ENCODE data around the gene GRIK3. TPM values are rescaled to one million over a fixed set of nuclear protein-coding genes. Genes with fewer than 3 reads are reported as not detected.

GRIK3 gene
- total and polyA plus RNA-seq, 4 donors, result 0.03 to 0.08 (median 0.05) TPM; not detected in 1

GRCh38 chr1:36782085-36782484, 252.2 kb downstream of the GRIK3 start:
- TF ChIP-seq TAF1 (conservative IDR thresholded peaks at IDR 0.05), result no peak
- no peak for TF ChIP-seq MAX (IDR thresholded peaks at IDR 0.05)
- no peak for TF ChIP-seq REST (IDR thresholded peaks at IDR 0.05)
- no peak for TF ChIP-seq RAD21 (IDR thresholded peaks at IDR 0.05)
- no peak for TF ChIP-seq FOXA1 (IDR thresholded peaks at IDR 0.05)
- TF ChIP-seq EGR1 (IDR thresholded peaks at IDR 0.05; ENCODE audit: low read depth in 2 of 2), result no peak
- TF ChIP-seq GABPA (IDR thresholded peaks at IDR 0.05 in 1 of 2, conservative IDR thresholded peaks at IDR 0.05 in 1 of 2), result no peak
- no peak for TF ChIP-seq CTCF (IDR thresholded peaks at IDR 0.05; ENCODE audit: low read depth, low read length, missing input control)
- TF ChIP-seq YY1 (IDR thresholded peaks at IDR 0.05), result no peak
- TF ChIP-seq NR2F2 (IDR thresholded peaks at IDR 0.05), result no peak
- TF ChIP-seq HNF4A (conservative IDR thresholded peaks at IDR 0.05), result no peak
- no peak for TF ChIP-seq ATF3 (IDR thresholded peaks at IDR 0.05)
- TF ChIP-seq RXRA (IDR thresholded peaks at IDR 0.05), result no peak
- TF ChIP-seq ZBTB33 (IDR thresholded peaks at IDR 0.05), result no peak
- no peak for TF ChIP-seq SP1 (IDR thresholded peaks at IDR 0.05)
- TF ChIP-seq JUND (IDR thresholded peaks at IDR 0.05), result no peak
- Histone ChIP-seq H3K9ac (ENCODE audit: low read depth in 1 of 2, low read length in 2 of 2) (no peak overlapping the region), H3K36me3 (ENCODE audit: control insufficient read depth in 4 of 4, insufficient read depth in 3 of 4, low read depth in 1 of 4, low read length in 3 of 4) (no peaks in the 10 kb centered on the region), H3K27ac (ENCODE audit: low read depth in 1 of 2, low read length in 2 of 2) (no peak overlapping the region), H3K4me1 (ENCODE audit: control insufficient read depth in 4 of 4, insufficient read depth in 4 of 4, low read length in 3 of 4) (no peaks in the 10 kb centered on the region), H3K4me3 (ENCODE audit: low read depth in 1 of 3, low read length in 3 of 3) (no peak overlapping the region), H3K9me3 (ENCODE audit: control insufficient read depth in 4 of 4, low read length in 3 of 4) (no peaks in the 10 kb centered on the region), H3K27me3 (ENCODE audit: control insufficient read depth in 4 of 4, insufficient read depth in 4 of 4, low read length in 3 of 4) (no peaks in the 10 kb centered on the region)
- WGBS, result 86% methylated on average over 6 of the region's 6 CpGs
- DNase-seq (ENCODE audit: low spot score), result no peak

- Histone ChIP-seq H3K27ac (ENCODE audit: low read depth in 1 of 2, low read length in 2 of 2) (no peak overlapping the region), H3K4me1 (ENCODE audit: control insufficient read depth in 4 of 4, insufficient read depth in 4 of 4, low read length in 3 of 4) (no peaks in the 10 kb centered on the region), H3K4me3 (ENCODE audit: low read depth in 1 of 3, low read length in 3 of 3) (no peak overlapping the region), H3K9ac (ENCODE audit: low read depth in 1 of 2, low read length in 2 of 2) (no peak overlapping the region), H3K36me3 (ENCODE audit: control insufficient read depth in 4 of 4, insufficient read depth in 3 of 4, low read depth in 1 of 4, low read length in 3 of 4) (no peaks in the 10 kb centered on the region), H3K9me3 (ENCODE audit: control insufficient read depth in 4 of 4, low read length in 3 of 4) (no peaks in the 10 kb centered on the region), H3K27me3 (ENCODE audit: control insufficient read depth in 4 of 4, insufficient read depth in 4 of 4, low read length in 3 of 4) (no peaks in the 10 kb centered on the region)
- DNase-seq (ENCODE audit: low spot score), result no peak
- TF ChIP-seq HNF4A (conservative IDR thresholded peaks at IDR 0.05), result no peak
- TF ChIP-seq RXRA (IDR thresholded peaks at IDR 0.05), result no peak
- no peak for TF ChIP-seq JUND (IDR thresholded peaks at IDR 0.05)
- no peak for TF ChIP-seq YY1 (IDR thresholded peaks at IDR 0.05)
- TF ChIP-seq CTCF (IDR thresholded peaks at IDR 0.05; ENCODE audit: low read depth, low read length, missing input control), result no peak
- TF ChIP-seq MAX (IDR thresholded peaks at IDR 0.05), result no peak
- WGBS, result 86% methylated on average over 11 of the region's 11 CpGs
These were observed 253.2 kb downstream of the GRIK3 start for GRCh38 chr1:36781098-36781497.

All from liver (tissue), 9 donors.